Kidney epithelial cell (primary cell): Measurements from ENCODE around the gene LMBRD2. TPM values are rescaled to one million over a fixed set of nuclear protein-coding genes. Genes with fewer than 3 reads are reported as not detected.

Source experiments
- DNase-seq: peaks from one replicate; pipeline ENCODE4 v3.0.0-alpha.2; 2010; ENCODE audit warnings: low read depth
- H3K27me3 ChIP-seq: 2 replicates; pipeline ENCODE4 v1.6.0; 2011; ENCODE audit warnings: low read length; ENCODE audit not compliant: control insufficient read depth, insufficient read depth
- H3K36me3 ChIP-seq: 2 replicates; pipeline ENCODE4 v1.5.1; 2011; ENCODE audit warnings: low read length; ENCODE audit not compliant: control insufficient read depth, insufficient read depth
- H3K4me3 ChIP-seq: 2 replicates; pipeline ENCODE4 v1.5.1; 2011; ENCODE audit warnings: low read depth, mild to moderate bottlenecking, control low read depth, low read length
- CTCF ChIP-seq: IDR thresholded peaks from 2 replicates; pipeline ENCODE4 v1.5.1; 2011; ENCODE audit warnings: mild to moderate bottlenecking, moderate library complexity, low read length, control low read depth, inconsistent platforms; ENCODE audit not compliant: insufficient read depth, poor library complexity, severe bottlenecking
- total RNA-seq: library from RNA; depleted of rRNA; stranded (reverse); fragments of >200 nt; gene quantifications from 2 replicates; pipeline ENCODE4 v1.2.3, GENCODE V29; 2015

The LMBRD2 gene
- total RNA-seq, 1 donor from 2014 or later: 6.7 TPM

GRCh38 chr5:36181774-36182173 lies 30.1 kb upstream of the LMBRD2 start:
- Histone ChIP-seq H3K36me3 (no peaks in the 10 kb centered on the region), H3K4me3 (no peak overlapping the region), H3K27me3 (no peaks in the 10 kb centered on the region)
- DNase-seq: no peak
- no peak for TF ChIP-seq CTCF

GRCh38 chr5:36180556-36181350 lies 29.1 kb upstream of the LMBRD2 start:
- DNase-seq: no peak
- Histone ChIP-seq H3K36me3 (no peaks in the 10 kb centered on the region), H3K27me3 (no peaks in the 10 kb centered on the region), H3K4me3 (no peak overlapping the region)
- no peak for TF ChIP-seq CTCF

GRCh38 chr5:36179950-36180349 lies 28.3 kb upstream of the LMBRD2 start:
- H3K4me3 ChIP-seq: no peak overlapping the region
- no peak for TF ChIP-seq CTCF
- H3K36me3 ChIP-seq: no peaks in the 10 kb centered on the region
- no peak for DNase-seq
- no peaks in the 10 kb centered on the region for H3K27me3 ChIP-seq

- DNase-seq: no peak
- Histone ChIP-seq H3K36me3 (peaks cover 1% of the 10 kb centered on the region), H3K4me3 (no peak overlapping the region), H3K27me3 (no peaks in the 10 kb centered on the region)
- no peak for TF ChIP-seq CTCF
Observed at GRCh38 chr5:36178524-36178890, 26.8 kb upstream of the LMBRD2 start.

GRCh38 chr5:36177715-36178523 lies 26.2 kb upstream of the LMBRD2 start:
- Histone ChIP-seq H3K4me3 (no peak overlapping the region), H3K36me3 (peaks cover 1% of the 10 kb centered on the region), H3K27me3 (no peaks in the 10 kb centered on the region)
- peak; percentile 45 for TF ChIP-seq CTCF
- peak; percentile 10 for DNase-seq
